Retinal pigment epithelial cell (primary cell): ENCODE data around the gene TMEM236.

Source experiments
- DNase-seq: peaks from one replicate; pipeline ENCODE4 v3.0.0-alpha.2; 2010; ENCODE audit warnings: low read depth
- H3K4me3 ChIP-seq: 2 replicates; pipeline ENCODE4 v1.5.1; 2011; ENCODE audit warnings: mild to moderate bottlenecking, low read length, control low read depth, moderate library complexity
- CTCF ChIP-seq: conservative IDR thresholded peaks from 2 replicates; pipeline ENCODE4 v1.5.1; 2011; ENCODE audit warnings: low read depth, low read length, control low read depth, inconsistent platforms

TMEM236 gene

GRCh38 chr10:17742918-17743317 is 9.1 kb upstream of the TMEM236 start:
- H3K4me3 ChIP-seq: no peak overlapping the region
- no peak for DNase-seq
- peak; percentile 82 for TF ChIP-seq CTCF

- no peak for TF ChIP-seq CTCF
- no peak overlapping the region for H3K4me3 ChIP-seq
- no peak for DNase-seq
Observed at GRCh38 chr10:17743437-17743836, 8.6 kb upstream of the TMEM236 start.

- no peak overlapping the region for H3K4me3 ChIP-seq
- no peak for TF ChIP-seq CTCF
- DNase-seq: no peak
Observed at GRCh38 chr10:17744341-17744861, 7.6 kb upstream of the TMEM236 start.

- no peak for TF ChIP-seq CTCF
- H3K4me3 ChIP-seq: no peak overlapping the region
- DNase-seq: no peak
Observed at GRCh38 chr10:17747883-17748550, 4.0 kb upstream of the TMEM236 start.

- DNase-seq: no peak
- no peak for TF ChIP-seq CTCF
- H3K4me3 ChIP-seq: no peak overlapping the region
Observed at GRCh38 chr10:17749890-17750289, 2.1 kb upstream of the TMEM236 start.

- no peak overlapping the region for H3K4me3 ChIP-seq
- no peak for TF ChIP-seq CTCF
- no peak for DNase-seq
Observed at GRCh38 chr10:17756557-17757217, 4.7 kb downstream of the TMEM236 start.

- TF ChIP-seq CTCF: no peak
- H3K4me3 ChIP-seq: no peak overlapping the region
- no peak for DNase-seq
Observed at GRCh38 chr10:17758200-17758599, 6.2 kb downstream of the TMEM236 start.
